HG03139 (cell line): ENCODE measurements around the gene TREX2.

Source experiments
- ATAC-seq: cut with Tn5 transposase; IDR thresholded peaks from one replicate; pipeline ENCODE4 v1.9.1; 2021; ENCODE audit not compliant: unreplicated experiment

The TREX2 gene

DNA sequence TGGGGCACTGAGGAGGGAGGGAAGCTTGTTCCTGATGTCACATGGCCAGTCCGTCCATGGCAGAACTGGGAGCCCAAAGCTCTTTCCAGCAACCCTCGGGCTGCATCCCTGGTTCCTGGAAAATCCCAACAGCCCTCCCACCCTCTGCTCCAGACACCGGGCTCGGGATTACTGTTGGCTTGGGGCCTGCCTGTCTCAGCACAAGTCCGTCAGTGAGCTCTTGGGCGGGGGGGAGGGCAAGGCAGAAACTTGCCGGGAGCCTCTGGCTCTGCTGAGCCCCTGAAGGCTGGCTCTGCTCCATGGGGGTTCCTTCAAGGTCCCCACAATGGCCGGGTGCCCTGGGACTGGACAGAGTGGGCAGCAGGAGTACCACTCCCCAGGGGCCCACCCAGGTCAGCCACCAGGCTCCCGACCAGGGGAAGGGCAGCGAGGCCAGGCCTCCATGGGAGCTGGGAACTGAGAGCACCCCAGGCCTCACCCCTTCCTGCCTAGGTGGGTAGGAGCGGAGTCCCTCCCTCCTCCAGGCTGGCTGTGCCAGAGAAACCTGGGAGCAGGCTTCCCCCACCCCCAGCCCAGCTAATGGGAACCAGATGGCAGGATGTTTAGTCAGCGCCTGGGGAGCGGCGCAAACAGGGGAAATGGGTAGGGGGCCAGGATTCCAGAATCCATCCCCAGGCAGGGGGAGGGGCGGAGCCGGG lies 31.0 kb upstream of the TREX2 start:
- ATAC-seq: no peak

DNA sequence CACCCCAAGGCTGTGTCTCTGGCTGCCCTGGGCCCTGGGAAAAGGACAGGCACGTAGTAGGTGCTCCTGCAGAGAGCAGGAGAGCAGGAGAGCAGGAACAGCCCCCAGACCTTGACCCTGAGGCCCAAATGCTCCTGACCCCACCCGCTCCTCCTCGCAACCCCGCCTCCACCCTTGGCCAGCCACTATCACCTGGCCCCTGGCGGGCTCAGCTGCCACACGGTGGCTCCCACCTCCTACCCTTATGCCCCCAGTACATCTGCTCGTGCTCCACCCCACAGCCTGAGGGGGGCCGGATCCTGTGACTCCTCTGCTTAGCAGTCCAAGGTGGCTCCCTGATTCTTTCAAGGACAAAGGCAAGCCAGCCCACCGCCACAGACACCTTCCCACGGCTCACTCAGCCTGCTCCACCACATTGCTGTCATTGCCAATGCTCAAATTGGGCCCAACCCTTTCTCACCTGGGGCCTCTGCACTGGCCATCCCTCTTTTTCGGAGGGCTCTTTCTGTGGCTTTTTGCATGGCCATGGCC lies 30.0 kb upstream of the TREX2 start:
- ATAC-seq: no peak

DNA sequence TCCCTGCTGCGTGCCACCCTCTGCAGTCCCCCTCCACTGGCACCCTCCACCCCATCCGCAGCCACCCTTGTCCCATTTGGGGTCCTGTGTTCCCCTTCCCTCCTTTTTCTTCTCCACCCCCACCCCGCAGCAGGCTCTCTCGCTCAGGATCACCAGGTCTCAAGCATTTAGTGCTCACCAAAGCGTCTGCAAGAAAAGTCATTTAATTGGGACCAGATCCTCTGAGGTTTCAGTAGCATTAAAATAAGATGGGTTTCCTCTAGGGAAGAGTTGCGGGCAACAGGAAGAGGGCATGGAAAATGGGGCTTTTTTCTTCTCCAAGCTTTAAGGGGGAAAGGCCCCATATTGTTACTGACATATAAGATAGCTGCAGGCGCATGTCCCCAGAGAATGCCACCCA lies 29.4 kb upstream of the TREX2 start:
- no peak for ATAC-seq

DNA sequence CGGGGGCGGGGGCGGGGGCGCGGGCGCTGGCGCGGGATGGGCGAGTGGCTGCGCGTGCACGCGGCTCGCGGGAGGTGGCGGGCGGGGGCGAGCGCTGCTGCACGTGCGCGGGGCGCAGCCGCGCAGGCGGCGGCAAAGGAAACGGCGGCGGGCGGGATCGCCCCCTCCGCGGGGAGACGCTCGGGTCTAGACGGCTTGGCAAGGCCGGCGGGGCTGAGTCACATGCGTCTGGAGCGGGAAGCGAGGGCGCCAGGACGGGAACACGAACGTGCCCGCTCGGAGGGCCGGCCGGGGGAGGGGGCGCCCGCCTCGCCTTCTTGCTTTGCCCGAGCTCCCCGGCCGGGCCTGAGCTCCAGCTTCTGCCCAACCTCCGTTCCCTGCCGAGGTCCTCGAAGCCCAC lies 28.9 kb upstream of the TREX2 start:
- ATAC-seq: no peak

DNA sequence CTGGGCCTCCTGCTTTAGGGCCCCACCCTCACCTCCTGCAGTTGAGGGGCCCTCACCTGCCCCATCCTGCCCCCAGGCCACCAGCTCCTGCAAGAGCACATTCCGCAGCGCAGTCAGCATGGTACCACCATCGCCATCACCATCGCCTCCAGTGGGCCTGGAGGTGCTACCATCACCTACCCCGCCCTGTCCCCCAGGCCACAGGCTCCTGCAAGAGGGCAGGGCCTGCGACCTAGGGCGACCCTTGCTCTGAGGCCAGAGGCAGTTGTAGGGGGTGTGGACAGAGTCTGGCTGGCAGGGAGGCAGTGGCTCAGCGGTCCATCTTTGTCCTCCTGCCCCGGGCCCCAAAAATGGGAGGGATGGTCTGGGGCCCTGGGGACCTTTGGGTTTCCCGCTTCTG lies 28.4 kb upstream of the TREX2 start:
- no peak for ATAC-seq

DNA sequence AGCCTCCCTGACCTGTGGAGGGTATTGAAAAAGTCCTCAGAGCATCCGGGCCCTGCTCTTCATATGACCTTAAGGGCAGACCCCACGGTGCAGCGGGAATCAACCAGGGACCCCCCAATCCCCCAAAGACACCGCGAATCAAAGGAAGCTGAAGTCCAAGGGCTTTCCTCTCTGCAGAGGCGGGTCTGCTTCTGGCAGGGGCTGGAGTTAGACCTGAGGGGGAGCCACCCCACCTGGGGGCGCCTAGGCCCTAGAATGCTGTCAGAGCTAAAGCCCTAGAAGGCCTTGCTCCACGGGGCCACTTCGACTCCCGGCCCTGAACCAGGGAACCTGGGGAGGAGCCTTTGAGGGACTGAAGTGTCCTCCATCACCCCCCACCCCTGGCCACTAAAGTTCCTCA lies 27.3 kb upstream of the TREX2 start:
- ATAC-seq: no peak

DNA sequence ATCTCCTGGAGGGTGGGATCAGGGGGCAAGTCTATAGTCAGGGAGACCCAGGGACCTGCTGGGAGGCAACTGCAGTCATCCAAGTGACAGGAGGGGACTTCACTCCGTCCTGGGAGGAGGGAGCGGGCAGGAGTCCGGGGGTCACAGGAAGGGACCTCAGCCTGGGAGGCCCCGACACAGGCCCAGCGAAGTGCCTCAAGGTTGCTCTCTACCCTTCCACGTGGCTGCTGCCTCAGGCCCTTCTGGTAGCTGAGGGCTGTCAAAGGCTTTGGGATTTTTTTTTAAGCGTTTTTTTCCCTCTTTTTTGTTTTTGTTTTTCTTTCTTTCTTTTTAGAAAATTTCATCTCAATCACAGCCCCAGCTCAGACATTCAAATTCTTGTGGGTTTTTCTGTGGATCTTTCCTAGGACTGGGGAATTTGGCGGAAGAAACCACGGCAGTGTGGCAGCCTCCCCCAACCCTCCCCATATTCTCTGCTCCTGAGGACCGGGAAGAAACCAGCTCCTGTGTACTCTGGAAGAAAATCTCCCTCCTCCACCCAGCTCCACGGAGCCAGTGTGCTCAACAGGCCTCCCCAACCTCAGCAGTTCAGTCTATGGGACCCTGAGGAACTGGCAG lies 25.9 kb upstream of the TREX2 start:
- ATAC-seq: no peak

DNA sequence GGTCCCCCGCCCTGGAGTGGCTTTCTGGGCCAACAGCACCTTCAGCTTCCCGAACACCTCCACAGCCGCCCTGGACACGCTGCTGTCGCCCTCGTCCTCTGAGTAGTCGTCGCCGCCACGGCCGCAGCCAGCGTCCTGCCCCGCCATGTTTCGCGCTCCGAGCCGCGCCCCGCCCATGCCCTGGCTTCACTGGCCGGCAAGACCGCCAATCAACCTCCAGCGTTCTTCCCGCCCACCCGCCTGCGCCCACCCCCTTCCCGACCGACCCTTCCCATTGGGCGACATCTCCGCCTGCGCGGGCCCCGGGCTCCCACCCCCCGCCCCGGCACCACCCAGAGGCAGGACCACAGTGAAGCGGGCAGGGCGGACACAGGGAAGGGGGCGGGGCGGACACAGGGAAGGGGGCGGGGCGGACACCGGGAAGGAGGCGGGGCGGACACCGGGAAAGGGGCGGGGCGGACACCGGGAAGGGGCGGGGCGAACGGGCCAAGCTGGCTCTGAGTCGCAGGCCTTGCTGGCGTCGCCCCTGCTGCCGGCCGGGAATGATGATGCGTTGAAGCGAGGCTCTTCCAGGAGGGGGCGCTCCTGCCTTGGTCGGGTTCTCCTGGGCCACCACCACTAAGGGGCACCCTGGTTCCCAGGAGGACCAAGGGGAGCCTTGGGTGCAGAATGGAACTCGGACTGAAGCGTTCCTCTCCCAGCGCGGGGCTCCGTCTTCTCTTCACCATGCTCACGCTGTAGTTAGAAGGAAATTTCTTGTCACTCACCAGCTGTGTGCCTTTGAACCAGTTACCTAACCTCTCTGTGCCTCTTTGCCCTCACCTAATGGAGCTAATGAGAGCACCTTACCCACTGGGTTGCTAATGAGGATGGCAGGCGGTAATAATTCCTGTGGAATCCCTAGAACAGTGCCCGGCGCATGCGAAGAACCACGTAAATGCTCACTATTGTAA lies 24.8 kb upstream of the TREX2 start, which contains the start of gene HAUS7:
Gene HAUS7 (minus strand): TSS at position 166 of the 953 bp plus-strand sequence. CDS start 19 bp downstream, at position 147.
- peak; percentile 82 for ATAC-seq

DNA sequence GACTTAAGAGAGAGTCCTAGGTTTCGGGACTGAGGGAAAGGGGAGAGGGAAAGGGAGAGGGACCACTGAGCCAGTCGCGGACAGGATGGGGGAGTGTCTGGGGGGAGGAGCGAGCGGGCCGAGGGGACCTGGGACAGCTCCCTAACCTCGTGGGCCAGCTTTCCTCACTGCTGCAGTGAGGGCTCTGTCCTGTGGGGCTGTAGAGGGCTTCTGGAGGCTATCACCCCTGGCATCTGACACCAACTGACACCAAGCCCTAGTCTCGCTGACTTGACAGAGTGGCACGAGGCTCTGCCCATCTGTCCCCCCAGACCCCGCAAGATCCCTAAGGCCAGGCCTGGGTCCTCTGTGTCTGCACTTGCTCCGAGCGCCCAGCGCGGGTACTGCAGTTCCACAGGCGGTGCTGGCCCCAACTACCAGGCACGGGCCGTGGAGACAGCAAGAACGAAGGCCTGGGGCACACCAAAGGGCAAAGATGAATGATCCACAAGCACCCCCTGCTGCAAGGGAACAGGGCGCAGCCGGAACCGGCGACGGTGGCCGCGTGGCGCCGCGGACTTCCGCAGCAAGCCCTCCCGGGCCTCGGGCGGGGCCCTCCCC lies 24.1 kb upstream of the TREX2 start:
- peak; percentile 33 for ATAC-seq

DNA sequence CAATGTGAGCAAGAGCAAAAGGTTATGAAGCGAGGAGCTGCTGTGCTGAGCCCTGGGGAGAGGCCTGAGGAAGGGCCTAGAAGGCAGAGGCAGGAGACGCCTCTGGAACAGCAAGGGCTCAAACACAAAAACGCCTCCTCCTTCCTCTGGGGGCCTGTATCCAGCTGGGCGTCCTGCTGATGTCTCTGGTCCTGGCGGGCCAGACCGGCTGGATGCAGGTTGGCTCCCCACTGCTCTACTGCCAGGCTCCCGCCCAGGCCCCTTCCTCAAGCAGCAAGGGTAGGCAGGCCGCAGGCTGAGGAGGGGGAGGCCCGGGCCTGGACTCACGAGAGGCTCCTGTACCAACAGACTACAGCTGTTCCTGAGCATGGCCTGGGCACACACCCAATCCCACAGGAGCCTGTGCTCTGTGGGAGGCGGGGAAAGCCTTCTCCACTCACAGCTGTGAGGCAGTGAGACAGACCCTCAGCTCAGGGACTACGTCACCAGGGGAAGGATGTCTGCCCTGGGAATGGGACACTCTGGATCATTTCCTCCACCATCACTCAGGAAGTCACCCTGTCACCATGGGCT lies 22.2 kb upstream of the TREX2 start:
- no peak for ATAC-seq

DNA sequence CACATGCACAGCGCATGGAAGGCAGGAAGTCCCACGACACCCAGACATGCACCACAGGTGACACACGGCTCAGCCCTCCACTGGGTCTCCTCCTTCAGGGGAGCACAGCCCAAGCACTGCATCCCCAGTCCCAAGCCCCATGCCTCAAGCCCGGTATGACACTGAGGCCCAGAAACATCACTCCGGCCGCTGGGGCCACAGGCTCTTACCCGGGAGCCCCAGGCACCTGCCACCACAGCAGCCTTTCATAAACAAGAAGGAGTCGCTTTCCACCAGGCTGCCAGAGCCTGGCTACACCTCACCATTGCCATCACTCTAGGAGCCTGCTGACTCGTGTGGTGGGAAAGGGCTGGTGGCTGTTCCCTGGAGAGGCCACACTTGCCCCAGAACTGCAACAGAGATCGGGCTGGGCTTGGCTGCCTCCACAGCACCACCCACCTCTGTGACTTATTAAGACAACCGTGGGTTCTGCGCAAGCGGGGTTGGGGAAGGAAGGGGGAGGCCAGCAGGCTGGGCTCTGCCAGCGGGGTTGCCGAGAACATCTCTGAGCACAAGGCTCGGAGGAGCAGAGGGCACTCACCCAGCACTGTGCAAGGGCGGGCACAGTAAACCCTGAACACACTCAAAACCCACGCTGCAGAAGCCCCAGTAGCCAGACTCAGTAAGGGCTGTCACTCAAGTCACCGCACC lies 20.0 kb upstream of the TREX2 start:
- ATAC-seq: no peak

DNA sequence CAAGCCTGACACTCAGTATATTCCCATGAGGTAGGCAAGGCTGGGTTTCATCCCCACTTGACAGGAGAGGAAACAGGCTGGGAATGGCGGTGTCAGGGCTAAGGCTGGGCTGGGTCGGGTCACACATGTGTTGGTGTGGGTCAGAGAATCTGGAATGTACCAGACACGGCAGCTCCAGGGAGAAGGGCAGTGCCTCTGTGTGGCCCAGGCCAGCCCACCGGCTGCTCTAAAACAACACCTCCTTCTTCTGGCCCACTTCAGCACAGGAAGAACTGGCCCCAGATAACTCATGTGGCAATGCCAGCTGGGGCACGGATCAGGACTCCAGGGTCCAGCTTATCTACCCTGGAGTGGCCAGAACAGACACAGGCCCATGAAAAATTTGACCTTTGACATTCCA lies 18.3 kb upstream of the TREX2 start:
- ATAC-seq: no peak

DNA sequence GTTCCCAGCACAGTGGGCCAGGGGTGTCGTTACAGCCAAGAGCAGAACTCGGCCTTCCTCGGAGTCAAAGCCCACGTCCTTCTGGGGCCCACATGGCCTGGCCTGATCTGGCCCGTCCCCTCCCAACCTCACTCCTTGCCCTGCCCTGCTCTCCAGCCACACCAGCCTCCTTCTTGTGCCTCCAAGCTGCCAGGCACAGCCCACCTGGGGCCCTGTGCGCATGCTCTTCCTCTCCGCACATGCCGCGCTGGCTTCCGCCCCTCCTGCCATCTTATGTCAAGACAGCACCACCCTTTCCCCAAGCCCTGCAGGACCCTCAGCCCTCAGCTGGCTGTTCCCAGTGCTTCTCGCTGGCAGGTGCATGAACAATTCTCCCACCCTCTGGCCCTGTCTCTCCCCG lies 17.7 kb upstream of the TREX2 start:
- ATAC-seq: no peak

DNA sequence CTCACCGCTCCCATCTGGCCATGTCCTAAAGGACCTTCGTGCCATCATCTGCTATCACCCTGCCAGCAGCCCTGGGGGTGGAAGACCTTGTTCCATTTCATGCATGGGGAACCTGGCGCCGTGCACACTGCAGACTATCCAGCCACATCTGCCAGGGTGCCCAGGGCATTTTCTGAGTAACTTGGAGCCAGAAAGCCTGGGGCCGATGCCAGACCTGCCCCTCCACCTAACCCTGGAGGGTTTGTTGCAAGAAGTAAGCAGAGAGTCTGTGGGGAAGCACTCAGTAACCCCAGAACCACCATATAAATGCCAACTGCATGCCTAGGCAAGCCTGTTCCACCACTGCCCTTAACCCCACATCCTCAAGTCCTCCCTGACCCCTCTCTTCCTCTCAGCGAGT lies 17.2 kb upstream of the TREX2 start:
- ATAC-seq: no peak

DNA sequence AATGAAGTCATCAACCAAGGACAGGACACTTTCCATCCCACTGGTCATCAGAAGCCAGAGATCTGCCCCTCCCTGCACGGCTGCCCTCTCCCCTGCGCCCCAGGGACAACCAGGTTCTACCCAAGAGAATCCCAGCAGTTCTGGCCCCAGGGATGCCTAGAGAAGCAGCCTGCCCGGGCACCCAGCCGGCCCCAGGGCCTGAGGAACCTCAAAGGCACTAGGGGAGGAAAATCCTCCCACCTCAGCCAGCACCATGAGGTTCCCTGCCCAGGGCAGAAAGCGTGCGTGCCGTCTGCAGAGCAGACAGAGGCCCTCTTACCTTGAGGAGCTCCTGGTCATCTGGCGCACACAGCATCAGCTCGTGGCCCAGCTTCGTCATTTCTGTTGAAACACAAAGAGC lies 16.4 kb upstream of the TREX2 start:
- ATAC-seq: no peak

DNA sequence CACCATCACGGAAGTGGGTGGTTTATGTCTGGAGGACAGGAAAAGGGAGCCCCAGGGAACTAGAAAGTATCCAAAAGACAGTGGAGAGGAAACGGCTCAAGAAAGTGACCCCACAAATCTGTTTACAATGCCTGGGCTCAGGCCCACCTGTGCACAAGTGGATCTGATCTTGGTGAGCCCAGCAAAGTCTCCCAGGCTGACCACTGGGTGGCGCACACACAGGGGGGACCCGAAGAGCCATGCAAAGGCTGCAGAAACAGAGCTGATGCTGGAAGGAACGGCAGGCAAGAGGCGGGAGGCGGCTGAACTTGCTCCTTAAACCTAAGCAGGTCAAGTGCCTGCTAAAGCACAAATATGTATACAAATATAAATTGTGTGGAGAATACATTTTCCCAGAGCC lies 15.0 kb upstream of the TREX2 start:
- no peak for ATAC-seq

DNA sequence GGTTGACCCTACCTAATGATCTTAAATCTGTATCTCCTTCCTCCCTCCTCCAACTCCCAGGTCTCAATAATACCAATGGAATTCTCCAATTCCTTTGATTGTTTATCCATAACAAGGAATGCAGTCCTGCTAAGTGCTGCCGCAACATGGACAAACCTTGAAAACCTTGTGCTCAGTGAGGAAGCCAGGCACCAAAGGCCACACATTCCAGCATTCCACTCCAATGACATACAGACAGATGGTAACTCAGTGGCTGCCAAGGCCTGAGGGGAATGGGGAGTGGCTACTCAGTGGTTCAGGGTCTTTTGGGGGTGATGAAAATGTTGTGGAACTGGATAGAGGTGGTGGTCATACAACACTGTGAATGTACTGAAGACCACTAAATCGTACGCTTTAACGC lies 14.1 kb upstream of the TREX2 start:
- no peak for ATAC-seq

DNA sequence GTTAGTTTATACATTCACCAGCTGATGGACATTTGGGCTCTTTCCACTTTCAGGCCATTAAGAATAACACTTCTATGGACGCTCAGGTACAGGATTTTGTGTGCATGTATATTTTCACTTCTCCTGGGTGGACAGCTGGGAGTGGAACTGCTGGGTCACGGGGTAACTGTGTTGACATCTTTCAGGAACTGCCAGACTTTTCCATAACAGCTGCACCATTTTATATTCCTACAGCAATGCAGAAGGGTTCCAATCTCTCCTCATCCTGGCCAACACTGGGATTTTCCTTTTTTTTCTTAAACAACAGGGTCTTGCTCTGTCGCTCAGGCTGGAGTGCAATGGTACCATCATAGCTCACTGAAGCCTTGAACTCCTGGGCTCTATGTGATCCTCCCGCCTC lies 12.6 kb upstream of the TREX2 start:
- no peak for ATAC-seq

DNA sequence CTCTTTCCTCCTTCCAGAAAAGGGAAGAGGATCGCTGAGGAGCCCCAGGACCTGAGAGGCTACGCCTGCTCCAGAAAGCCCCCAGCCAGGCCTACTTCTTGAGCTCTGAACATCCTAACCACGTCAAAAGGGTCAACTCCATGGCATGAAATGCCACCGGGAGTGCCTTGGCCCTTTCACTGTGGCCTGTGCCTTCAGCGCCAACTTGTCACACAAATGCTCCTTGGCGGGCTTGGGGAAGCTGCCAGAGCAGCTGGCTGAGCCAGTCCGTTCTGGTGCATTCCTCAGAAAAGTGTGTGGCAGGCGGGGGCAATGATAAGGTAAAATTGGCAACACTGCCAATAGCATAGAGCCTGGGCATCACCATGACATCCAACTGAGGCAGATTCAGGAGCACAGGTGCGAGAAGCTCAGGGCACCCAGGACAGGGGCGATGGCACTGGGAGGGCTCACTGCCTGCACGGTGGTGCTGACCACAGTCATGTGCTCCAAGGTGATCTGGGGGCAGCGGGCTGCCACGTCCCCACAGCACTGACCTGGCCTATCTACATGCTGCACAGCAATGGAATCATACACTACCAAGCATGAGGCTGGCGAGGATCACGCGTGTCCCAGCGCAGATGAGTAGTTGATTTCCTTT lies 12.1 kb upstream of the TREX2 start:
- ATAC-seq: no peak
